Measurements from ENCODE around the gene NLRP10.
"Not testable (repeated sequence)": the region's sequence is repeated elsewhere in the genome, so short reads cannot be mapped to it uniquely, and the experiment has no call there.

Gene NLRP10

DNA sequence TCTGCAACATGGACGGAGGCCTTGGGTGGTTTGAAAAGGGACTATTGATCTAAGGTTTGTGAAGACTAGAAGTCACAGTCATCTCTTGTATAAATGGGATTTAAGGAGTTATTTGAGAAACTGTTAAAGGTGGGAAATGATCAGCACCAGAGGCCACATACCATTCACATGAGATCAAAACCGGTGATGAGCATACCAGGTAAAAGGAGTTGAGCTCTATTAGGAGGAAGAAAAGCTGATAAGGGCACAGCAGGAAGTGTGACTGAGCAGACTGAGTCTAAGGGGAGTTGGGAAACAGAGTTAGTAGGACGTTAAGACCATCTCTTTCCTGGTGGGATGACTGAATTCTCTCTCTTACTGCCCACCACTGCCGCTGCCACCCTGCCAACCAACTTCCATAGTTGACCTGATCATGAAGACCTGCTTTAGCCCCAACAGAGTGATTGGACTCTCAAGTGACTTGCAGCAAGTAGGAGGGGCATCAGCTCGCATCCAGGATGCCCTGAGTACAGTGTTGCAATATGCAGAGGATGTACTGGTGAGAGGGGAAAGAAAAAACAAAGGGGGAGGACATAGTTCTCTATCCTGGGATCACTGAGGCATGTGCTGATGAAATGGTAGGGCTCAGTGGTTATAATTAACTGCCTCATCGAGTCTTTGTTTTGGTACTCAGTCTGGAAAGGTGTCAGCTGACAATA, 29.5 kb upstream of the NLRP10 start (continued):
- TF ChIP-seq, protein P1, sequence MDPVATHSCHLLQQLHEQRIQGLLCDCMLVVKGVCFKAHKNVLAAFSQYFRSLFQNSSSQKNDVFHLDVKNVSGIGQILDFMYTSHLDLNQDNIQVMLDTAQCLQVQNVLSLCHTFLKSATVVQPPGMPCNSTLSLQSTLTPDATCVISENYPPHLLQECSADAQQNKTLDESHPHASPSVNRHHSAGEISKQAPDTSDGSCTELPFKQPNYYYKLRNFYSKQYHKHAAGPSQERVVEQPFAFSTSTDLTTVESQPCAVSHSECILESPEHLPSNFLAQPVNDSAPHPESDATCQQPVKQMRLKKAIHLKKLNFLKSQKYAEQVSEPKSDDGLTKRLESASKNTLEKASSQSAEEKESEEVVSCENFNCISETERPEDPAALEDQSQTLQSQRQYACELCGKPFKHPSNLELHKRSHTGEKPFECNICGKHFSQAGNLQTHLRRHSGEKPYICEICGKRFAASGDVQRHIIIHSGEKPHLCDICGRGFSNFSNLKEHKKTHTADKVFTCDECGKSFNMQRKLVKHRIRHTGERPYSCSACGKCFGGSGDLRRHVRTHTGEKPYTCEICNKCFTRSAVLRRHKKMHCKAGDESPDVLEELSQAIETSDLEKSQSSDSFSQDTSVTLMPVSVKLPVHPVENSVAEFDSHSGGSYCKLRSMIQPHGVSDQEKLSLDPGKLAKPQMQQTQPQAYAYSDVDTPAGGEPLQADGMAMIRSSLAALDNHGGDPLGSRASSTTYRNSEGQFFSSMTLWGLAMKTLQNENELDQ (tag by site-specific recombination; IDR thresholded peaks at IDR 0.05; ENCODE audit: low read depth): no peak
- no peak for TF ChIP-seq ZNF837 (tag by site-specific recombination; IDR thresholded peaks at IDR 0.05)
- no peak for TF ChIP-seq SP7 (tag by site-specific recombination; IDR thresholded peaks at IDR 0.05)

- TF ChIP-seq PRDM1 (tag by site-specific recombination; IDR thresholded peaks at IDR 0.05): 0 out of 2 replicates have a peak, but pooled peaks have one; percentile 19
- 0 out of 2 replicates have a peak, but pooled peaks have one; percentile 15 for TF ChIP-seq ZNF335 (tag by site-specific recombination; conservative IDR thresholded peaks at IDR 0.05)
- not testable (repeated sequence) for H3K4me1 ChIP-seq (ENCODE audit: control insufficient read depth, insufficient read depth, low read length); H3K9me3 ChIP-seq (ENCODE audit: control insufficient read depth, insufficient read depth, low read depth, low read length); H3K27ac ChIP-seq (ENCODE audit: extremely low read depth, low read depth, low read length)
- ChIA-PET CTCF (interaction anchor here (0.6 to 5.7 kb wide), 27 partner anchors 8 to 1061 kb away, joined by 3 to 85 read pairs (median 5); partner anchors contain the start of genes OR10A3 and ZNF215), POLR2A (interaction anchor here (0.6 to 1.4 kb wide), 10 partner anchors 10 to 113 kb away, joined by 3 to 9 read pairs (median 4); no protein-coding TSS in a partner anchor)
- H3K36me3 ChIP-seq (ENCODE audit: control insufficient read depth in 2 of 2, insufficient read depth in 1 of 2, low read length in 2 of 2): peaks cover 4 to 38% of the 10 kb centered on the region in 2 experiments; a peak in 2 of 3 replicates
- peak overlapping the region; percentile 62 for H3K4me3 ChIP-seq (ENCODE audit: low read depth, low read length)
Observed at GRCh38 chr11:7987560-7987883, 22.3 kb upstream of the NLRP10 start.

- CTCF ChIA-PET: interaction anchor here (0.6 to 5.7 kb wide), 38 partner anchors 9 to 1060 kb away, joined by 3 to 85 read pairs (median 4); partner anchors contain the start of genes OR10A3 and ZNF215
- Histone ChIP-seq H3K4me1 (ENCODE audit: control insufficient read depth, insufficient read depth, low read length) (0 out of 2 replicates have a peak, but pooled peaks cover 3% of the 10 kb centered on the region), H3K9me3 (ENCODE audit: control insufficient read depth, insufficient read depth, low read depth, low read length) (no peaks in the 10 kb centered on the region), H3K4me3 (ENCODE audit: low read depth, low read length) (peak within 1 kb of the TSS; percentile 62), H3K27ac (ENCODE audit: extremely low read depth, low read depth, low read length) (no peak within 1 kb of the TSS; the same call in 1 of the 2 replicates), H3K36me3 (ENCODE audit: control insufficient read depth in 2 of 2, insufficient read depth in 1 of 2, low read length in 2 of 2) (peaks cover 0 to 32% of the 10 kb centered on the region in 2 experiments; a peak in 2 of 3 replicates)
- POLR2A ChIA-PET: interaction anchor here (0.6 to 1.4 kb wide), 12 partner anchors 9 to 113 kb away, joined by 3 to 9 read pairs (median 4); no protein-coding TSS in a partner anchor
- TF ChIP-seq HOXD13 (CRISPR knock-in tag; IDR thresholded peaks at IDR 0.05; ENCODE audit: borderline replicate concordance): no peak; the same call in 1 of the 2 replicates
- no peak for TF ChIP-seq PBX3 (CRISPR knock-in tag; IDR thresholded peaks at IDR 0.05)
- peak; percentile 3 for TF ChIP-seq ZBTB26 (tag by site-specific recombination; optimal IDR thresholded peaks at IDR 0.05)
- no peak for TF ChIP-seq ZNF274 (IDR thresholded peaks at IDR 0.05; ENCODE audit: low read length)
- TF ChIP-seq ZNF274 (tag by site-specific recombination; IDR thresholded peaks at IDR 0.05; ENCODE audit: borderline replicate concordance): no peak
- TF ChIP-seq, protein P2, sequence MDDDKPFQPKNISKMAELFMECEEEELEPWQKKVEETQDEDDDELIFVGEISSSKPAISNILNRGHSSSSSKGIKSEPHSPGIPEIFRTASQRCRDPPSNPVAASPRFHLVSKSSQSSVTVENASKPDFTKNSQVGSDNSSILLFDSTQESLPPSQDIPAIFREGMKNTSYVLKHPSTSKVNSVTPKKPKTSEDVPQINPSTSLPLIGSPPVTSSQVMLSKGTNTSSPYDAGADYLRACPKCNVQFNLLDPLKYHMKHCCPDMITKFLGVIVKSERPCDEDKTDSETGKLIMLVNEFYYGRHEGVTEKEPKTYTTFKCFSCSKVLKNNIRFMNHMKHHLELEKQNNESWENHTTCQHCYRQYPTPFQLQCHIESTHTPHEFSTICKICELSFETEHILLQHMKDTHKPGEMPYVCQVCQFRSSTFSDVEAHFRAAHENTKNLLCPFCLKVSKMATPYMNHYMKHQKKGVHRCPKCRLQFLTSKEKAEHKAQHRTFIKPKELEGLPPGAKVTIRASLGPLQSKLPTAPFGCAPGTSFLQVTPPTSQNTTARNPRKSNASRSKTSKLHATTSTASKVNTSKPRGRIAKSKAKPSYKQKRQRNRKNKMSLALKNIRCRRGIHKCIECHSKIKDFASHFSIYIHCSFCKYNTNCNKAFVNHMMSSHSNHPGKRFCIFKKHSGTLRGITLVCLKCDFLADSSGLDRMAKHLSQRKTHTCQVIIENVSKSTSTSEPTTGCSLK (tag by site-specific recombination; IDR thresholded peaks at IDR 0.05): no peak
- TF ChIP-seq ZNF202 (tag by site-specific recombination; IDR thresholded peaks at IDR 0.05; ENCODE audit: borderline replicate concordance): no peak
- TF ChIP-seq ZNF184 (tag by site-specific recombination; IDR thresholded peaks at IDR 0.05): peak; percentile 79
- TF ChIP-seq ZEB2 (tag by site-specific recombination; IDR thresholded peaks at IDR 0.05): peak; percentile 67; the same call in 1 of the 2 replicates
- TF ChIP-seq ZNF311 (tag by site-specific recombination; IDR thresholded peaks at IDR 0.05; ENCODE audit: borderline replicate concordance): no peak
- no peak for TF ChIP-seq SALL2 (tag by site-specific recombination; IDR thresholded peaks at IDR 0.05; ENCODE audit: borderline replicate concordance)
- TF ChIP-seq ZNF394 (tag by site-specific recombination; IDR thresholded peaks at IDR 0.05; ENCODE audit: borderline replicate concordance): peak; percentile 53; the same call in 1 of the 2 replicates
- TF ChIP-seq, protein P3, sequence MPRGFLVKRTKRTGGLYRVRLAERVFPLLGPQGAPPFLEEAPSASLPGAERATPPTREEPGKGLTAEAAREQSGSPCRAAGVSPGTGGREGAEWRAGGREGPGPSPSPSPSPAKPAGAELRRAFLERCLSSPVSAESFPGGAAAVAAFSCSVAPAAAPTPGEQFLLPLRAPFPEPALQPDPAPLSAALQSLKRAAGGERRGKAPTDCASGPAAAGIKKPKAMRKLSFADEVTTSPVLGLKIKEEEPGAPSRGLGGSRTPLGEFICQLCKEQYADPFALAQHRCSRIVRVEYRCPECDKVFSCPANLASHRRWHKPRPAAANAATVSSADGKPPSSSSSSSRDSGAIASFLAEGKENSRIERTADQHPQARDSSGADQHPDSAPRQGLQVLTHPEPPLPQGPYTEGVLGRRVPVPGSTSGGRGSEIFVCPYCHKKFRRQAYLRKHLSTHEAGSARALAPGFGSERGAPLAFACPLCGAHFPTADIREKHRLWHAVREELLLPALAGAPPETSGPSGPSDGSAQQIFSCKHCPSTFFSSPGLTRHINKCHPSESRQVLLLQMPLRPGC (tag by site-specific recombination; IDR thresholded peaks at IDR 0.05): peak; percentile 97
- TF ChIP-seq FEZF1 (tag by site-specific recombination; IDR thresholded peaks at IDR 0.05): no peak
- no peak for TF ChIP-seq ZNF157 (tag by site-specific recombination; IDR thresholded peaks at IDR 0.05)
- no peak for TF ChIP-seq GLIS2 (tag by site-specific recombination; IDR thresholded peaks at IDR 0.05)
Observed at GRCh38 chr11:7986768-7987559, 21.7 kb upstream of the NLRP10 start, which contains the start of gene EIF3F. TSS of gene EIF3F (plus strand) at chr11:7987337. CDS start at chr11:7987353, 16 bp downstream.

Measured in HEK293 (cell line).